Lower leg skin (tissue), 4 donors: ENCODE results near the gene STXBP6. TPM values are rescaled to one million over a fixed set of nuclear protein-coding genes. Genes with fewer than 3 reads are reported as not detected.

Experiments used
- DNase-seq, 2 donors: peaks; one replicate each; pipeline ENCODE4 v3.0.0-alpha.2; 2019; ENCODE audit warnings: low spot score in 2 of 2
- H3K4me3 ChIP-seq: fragments of 200-600 bp; sonication (generic); 2 replicates; pipeline ENCODE4 v1.5.1; 2017; ENCODE audit warnings: mild to moderate bottlenecking, low read depth; ENCODE audit not compliant: poor library complexity, severe bottlenecking
- POLR2A ChIP-seq, 2 donors: fragments of 450-650 bp; IDR thresholded peaks; one replicate each; pipeline ENCODE4 v1.6.1; 2016 to 2017; ENCODE audit warnings: antibody characterized with exemption in 2 of 2, mild to moderate bottlenecking in 1 of 2, moderate library complexity in 1 of 2
- WGBS, 2 donors: methylation state at CpG; one replicate each; pipeline ENCODE4 v1.1.5; 2018; 5-methylcytosine and 5-hydroxymethylcytosine counted together
- intact Hi-C: fragments of 100-400 bp; cut with DNase I; formaldehyde crosslinking; loops from one replicate; pipeline ENCODE4 v1.15.0; 2023; ENCODE audit warnings: low total_unique reads
- total RNA-seq, 4 donors: library from RNA; depleted of rRNA; stranded (reverse); fragments of >200 nt; gene quantifications; one replicate each; pipeline ENCODE4 v1.1.0, GENCODE V29; 2016
- TF ChIP-seq, protein P1 (sequence below), 3 donors: fragments of 450-650 bp; IDR thresholded peaks; one replicate each; pipeline ENCODE4 v1.5.1; 2016; ENCODE audit warnings: antibody characterized with exemption in 3 of 3, mild to moderate bottlenecking in 3 of 3, moderate library complexity in 2 of 3

Gene STXBP6
- total RNA-seq, 4 donors from 2014 or later = 24.6 to 49.3 (median 36.9) TPM

DNA sequence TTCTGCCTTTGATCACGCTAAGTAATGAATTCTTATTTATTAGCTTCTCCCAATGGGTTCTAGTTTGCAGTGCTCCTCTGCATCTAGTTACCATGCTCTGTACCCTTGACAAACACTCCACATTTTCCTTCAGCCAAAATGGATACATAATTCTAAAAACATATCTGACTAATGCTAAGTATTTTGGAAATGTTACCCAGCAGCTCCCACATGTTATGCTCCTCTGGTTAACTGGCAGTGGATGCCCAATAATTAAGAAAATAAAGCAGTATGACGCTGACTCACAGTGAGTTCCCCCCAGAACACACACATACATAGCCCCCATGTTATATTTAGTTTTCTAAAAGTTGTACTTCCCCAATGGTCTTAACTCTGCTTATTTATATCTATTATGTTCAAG, 74.6 kb downstream of the STXBP6 start:
- no peak for DNase-seq
- intact Hi-C loops = no loop called here
- H3K4me3 ChIP-seq = no peak overlapping the region
- 70 to 77% methylated on average over 2 of the region's 2 CpGs for WGBS, 2 donors
- TF ChIP-seq, protein P1, sequence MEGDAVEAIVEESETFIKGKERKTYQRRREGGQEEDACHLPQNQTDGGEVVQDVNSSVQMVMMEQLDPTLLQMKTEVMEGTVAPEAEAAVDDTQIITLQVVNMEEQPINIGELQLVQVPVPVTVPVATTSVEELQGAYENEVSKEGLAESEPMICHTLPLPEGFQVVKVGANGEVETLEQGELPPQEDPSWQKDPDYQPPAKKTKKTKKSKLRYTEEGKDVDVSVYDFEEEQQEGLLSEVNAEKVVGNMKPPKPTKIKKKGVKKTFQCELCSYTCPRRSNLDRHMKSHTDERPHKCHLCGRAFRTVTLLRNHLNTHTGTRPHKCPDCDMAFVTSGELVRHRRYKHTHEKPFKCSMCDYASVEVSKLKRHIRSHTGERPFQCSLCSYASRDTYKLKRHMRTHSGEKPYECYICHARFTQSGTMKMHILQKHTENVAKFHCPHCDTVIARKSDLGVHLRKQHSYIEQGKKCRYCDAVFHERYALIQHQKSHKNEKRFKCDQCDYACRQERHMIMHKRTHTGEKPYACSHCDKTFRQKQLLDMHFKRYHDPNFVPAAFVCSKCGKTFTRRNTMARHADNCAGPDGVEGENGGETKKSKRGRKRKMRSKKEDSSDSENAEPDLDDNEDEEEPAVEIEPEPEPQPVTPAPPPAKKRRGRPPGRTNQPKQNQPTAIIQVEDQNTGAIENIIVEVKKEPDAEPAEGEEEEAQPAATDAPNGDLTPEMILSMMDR (IDR thresholded peaks at IDR 0.05) = no peak
- no peak for TF ChIP-seq POLR2A (IDR thresholded peaks at IDR 0.05)

DNA sequence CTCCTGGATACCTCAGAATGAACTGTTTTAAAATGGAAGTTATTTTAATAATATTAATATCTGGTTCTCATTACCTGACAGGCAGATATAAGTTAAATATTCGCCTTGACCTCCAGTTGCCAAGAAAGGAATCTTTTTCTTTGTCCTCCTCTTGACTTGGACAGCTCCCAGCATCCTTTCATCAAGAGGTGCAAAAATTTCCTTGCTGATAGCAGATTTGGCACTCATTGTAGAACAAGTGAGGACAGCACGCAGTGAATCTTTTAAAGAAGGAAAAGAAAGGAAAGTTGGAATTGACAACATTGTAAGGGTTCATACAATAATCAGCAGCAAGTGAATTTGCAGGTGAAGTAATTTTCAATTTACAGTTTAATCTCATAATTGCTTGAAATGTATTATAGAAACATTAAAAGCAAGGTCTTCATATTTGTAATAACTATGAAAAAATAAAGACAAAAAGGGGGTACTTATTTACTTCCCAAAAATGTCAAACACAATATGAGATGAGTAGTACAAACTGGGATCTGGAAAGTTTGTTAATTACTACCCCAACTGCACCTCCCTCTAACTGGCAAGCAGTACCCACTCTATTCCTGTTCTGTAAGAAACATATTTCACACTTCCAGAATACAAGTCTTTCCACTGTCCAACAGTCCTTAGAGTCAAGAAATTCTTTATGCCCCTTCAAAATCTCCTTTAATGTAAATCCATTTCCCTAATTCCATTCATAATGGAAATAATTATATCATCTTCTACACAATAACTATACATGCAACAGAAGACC, 75.2 kb downstream of the STXBP6 start:
- H3K4me3 ChIP-seq = no peak overlapping the region
- intact Hi-C loops = no loop called here
- 34 to 48% methylated on average over 2 of the region's 2 CpGs for WGBS, 2 donors
- TF ChIP-seq, protein P1 (IDR thresholded peaks at IDR 0.05) = no peak
- TF ChIP-seq POLR2A (IDR thresholded peaks at IDR 0.05) = no peak
- DNase-seq = no peak

DNA sequence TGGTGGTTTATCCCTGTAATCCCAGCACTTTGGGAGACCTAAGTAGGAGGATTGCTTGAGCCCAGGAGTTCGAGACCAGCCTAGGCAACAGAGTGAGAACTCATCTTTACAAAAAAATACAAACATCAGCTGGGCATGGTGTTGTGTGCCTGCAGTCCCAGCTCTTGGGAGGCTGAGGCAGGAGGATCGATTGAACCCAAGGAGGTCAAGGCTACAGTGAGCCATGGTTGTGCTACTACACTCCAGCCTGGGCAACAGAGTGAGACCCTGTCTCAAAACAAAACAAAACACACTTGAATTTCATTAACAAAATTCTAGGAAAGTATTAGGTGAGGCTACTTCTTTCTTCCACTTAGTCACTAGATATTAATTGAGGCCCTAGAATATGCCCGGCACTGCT, 77.1 kb downstream of the STXBP6 start:
- DNase-seq = no peak
- WGBS, 2 donors = 98 to 99% methylated on average over 3 of the region's 3 CpGs
- intact Hi-C loops = no loop called here
- no peak for TF ChIP-seq POLR2A (IDR thresholded peaks at IDR 0.05)
- TF ChIP-seq, protein P1 (IDR thresholded peaks at IDR 0.05) = no peak
- no peak overlapping the region for H3K4me3 ChIP-seq

DNA sequence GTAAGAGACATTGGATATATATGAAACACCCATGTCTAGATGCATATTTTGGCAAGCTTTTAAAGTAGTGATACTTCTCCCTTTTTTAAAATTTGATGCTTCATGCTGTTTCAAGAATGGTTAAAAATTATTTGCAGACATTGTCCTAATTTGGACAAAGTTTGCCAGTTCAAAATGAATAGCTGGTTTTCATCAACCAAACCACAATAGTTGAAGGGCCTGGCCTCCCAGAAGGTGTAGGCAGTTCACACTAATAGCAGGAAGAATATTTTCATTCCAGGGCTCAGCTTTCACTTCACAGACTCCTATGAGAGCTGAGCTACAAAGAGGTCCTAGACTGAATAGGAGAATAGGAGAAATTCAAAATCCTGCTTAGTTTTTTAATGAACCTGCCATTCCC, 78.7 kb downstream of the STXBP6 start:
- no peak for TF ChIP-seq POLR2A (IDR thresholded peaks at IDR 0.05)
- TF ChIP-seq, protein P1 (IDR thresholded peaks at IDR 0.05) = no peak
- H3K4me3 ChIP-seq = no peak overlapping the region
- intact Hi-C loops = no loop called here
- DNase-seq = no peak

DNA sequence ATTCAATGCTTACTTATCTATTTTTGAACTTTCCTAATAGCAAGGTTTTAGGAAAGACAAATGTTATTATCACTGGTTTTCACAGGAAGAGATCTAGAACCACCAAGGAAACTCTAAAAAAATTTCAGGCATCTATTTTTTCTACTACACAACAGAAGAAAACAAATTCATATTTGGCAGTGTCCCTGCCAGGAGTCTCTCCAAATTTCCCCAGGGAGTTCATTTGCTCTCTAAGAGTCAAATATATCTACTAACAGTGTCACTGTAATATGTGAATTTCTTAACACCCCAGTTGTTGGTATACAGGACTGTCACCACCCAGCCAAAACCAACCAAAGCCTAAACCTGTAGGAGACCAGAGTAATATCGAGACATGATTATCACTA, 83.4 kb downstream of the STXBP6 start:
- WGBS, 2 donors = 75 to 84% methylated on average over 1 of the region's 1 CpG
- intact Hi-C loops = no loop called here
- TF ChIP-seq POLR2A (IDR thresholded peaks at IDR 0.05) = no peak
- TF ChIP-seq, protein P1 (IDR thresholded peaks at IDR 0.05) = no peak
- no peak overlapping the region for H3K4me3 ChIP-seq
- no peak for DNase-seq
